NOMO-1 treated with DMSO at 0.1 percent for 48 hours (cell line): Measurements from ENCODE around the gene CDCP1.
"Not testable (repeated sequence)": the region's sequence is repeated elsewhere in the genome, so short reads cannot be mapped to it uniquely, and the experiment has no call there.

ENCODE experiments used
- DNase-seq: peaks from one replicate; lab custom pipeline; 2025; ENCODE audit not compliant: unreplicated experiment; lab: John Stamatoyannopoulos, UW

Gene CDCP1

DNA sequence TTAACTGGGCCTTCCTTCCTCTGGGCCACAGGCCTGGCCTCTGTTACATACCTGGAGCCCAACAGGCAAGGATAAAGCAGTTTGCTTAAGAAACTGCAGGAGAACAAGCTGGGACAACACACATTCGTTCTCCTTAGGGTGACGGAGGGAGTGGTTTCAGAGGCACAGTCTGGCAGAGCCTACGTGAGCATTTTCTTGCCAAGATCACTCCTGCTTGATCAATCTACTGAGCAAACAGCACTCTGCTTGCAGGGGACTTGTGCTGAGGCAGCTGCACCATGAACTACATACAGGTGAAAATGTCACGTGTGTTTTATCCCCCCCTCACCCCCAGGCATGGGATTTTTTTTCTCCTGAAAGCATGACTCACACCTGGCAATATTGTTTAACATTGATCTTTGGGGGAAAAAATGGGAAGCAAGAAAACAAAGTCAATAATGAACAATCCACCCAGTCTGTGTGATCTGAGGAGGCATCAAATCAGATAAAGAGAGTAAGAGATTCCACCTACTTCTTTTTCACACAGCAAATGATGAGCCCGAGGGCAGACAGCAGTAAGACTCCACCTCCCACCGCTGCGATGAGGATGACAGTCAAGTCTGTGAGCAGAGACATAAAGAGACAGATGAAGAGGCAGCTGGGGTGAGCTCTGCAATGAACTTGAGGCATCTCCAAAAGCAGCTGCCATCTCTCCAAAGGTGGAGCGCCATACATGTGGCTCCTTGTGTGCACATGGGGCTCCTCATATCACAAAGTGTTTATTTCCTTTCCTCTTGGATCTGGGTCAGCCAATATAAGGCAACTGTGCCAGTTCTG, 57.4 kb downstream of the CDCP1 start:
- DNase-seq: no peak

DNA sequence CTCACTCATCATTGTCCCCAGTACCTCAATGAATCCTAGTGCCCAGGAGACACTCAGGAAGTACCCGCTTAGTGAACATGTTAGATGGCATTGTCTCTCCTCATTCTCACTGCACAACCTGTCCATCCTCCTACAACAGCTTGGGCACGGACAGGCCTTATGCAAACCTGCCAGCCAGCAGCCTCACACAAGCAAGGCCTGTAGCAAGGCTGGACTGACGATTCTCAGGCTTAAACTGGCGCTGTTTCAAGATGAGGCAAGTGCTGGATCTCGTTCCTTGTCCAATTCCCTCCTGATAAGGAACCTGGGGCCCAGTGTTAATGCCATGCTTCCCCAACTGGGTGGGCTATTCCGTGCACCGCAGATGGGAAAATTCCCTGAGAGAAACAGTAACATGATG, 59.0 kb downstream of the CDCP1 start:
- DNase-seq: no peak

DNA sequence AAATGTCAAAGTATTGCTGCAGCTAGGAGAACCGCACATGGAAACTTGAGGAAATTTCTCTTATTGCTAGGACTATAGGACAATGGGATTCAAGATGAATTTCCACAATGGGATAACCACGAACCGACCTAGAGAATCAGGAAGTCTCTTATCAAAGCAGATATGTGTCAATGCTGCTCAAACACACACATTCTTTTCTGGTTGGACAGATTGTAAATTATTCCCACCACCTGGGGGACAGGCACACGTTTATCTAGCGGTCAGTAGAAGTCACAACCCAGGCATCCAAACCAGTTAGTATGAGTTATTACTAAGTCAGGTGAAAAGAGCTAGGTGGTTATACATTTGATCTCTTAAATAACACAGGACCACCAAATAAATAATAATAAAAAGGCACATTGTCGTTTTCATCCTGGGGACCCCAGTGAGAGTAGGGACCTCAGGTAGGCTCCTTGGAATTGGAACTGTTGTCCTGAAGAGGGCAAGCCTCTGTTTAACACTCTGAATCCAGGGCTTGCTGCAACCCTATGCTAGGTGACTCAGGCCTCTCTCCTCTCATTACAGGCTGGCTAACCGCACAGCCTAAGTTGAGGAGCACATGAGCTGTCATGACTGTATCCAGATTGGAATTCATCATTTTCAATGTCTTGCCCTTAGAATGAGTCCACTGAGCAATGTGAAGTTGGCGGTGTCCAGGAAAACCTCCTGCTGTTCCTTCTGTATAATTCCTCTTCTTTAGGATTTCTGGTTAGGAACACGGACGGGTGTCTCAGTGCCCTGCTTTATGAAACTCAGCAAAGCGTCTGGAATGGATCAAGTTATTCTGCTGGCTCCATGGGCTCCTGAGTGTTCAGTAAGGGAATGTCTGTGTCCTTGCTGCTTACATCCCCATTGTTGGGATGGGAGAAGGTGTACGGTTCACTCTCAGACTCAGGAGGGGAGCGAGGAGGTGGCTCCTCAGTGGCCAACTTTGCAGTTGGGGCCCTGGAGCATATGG, 61.1 kb downstream of the CDCP1 start:
- DNase-seq: no peak

DNA sequence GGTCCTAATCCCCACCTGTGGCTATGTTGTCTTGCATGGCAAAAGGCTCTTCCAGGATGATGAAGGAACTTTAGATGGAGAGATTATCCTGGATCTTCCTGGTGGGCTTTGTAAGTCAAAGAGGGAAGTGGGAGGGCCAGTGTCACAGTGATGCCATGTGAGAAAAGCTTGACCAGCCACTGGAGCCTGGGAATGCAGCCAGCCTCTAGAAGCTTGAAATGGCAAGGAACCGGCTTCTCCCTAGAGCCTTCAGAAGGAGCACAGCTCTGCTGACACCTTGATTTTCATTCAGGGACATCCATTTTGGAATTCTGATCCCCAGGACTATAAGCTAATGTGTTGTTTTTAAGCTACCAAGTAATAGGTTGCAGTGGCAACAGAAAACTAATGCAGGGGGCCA, 61.8 kb downstream of the CDCP1 start:
- DNase-seq: no peak

DNA sequence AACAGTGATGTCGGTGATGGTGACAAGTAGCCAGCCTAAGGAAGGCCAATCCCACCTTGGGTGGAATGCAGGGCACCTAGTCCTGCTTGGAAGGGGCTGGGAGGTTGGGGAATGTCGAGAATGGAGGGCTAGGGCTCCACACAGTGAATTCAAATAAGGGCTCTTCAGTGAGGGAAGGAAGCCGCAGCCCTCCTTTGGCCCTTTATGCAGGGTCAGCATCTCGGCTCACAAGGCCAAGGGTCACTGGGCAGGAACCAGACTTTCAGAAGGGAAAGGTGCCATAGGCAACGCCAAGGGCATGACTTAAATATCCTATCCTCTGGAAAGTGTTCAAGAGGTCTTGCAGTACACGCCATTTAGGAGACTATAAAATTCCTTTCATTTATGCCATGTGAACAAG, 63.2 kb downstream of the CDCP1 start:
- no peak for DNase-seq

DNA sequence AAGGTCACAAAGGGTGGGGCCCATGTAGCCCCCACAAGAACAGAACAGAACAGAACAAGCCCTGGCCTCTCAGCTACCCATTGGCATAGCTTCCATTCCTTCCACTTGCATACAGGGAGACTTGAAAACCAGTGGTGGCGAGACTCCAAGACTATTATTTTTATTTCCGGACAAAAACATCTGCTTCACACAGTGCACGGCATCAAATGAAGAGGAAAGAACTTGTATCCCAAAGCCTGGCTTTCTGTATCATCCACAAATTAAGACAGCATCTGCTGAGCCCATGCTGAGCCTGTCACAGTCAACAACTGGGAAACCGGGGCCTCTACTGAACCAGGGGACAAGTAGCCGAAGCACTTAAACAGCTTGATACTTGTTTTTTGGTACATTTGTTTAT, 64.0 kb downstream of the CDCP1 start:
- no peak for DNase-seq

DNA sequence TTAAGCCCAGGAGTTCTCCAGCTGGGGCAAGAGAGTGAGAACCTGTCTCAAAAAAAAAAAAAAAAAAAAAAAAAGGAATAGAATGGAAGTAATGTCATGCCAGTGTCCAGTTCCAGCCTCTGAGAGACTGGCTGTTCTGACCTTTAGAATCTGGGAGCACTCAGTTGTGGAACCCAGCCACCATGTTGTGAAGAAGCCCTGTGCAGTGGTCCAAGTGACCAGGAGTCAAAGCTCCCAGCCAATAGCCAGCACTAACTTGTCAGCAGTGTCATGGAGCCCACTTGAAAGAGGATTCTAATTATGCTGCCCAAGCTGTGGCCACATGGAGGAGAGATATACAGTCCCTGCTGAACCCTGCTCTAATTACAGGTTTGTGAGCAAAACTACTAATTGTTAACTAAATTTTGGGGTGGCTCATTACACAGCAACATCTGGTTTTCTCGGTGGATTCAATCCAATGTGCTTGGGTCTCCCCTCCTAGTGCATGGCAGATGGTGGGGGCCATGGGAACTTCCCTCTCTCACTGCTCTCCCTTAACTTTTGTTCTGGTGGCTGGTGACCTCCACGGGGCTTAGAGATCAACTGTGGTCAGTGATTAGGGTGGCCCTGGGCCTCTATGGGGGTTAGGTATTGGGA, 64.6 kb downstream of the CDCP1 start:
- no peak for DNase-seq

DNA sequence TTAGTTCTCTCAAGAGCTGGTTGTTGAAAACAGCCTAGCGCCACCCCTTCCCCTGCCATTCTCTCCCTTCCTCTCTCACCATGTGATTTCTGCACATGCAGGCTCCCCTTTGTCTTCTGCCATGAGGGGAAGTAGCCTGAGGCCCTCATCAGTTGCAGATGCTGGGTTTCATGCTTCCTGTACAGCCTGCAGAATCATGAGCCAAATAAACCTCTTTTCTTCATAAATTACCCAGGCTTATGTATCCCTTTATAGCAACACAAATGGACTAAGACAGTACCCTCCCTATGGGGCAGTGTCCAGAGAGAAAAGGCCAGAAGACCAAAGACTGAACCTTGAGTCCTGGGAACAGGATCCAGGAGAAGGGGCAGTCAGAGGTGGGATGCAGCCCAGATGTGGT, 65.4 kb downstream of the CDCP1 start:
- no peak for DNase-seq

DNA sequence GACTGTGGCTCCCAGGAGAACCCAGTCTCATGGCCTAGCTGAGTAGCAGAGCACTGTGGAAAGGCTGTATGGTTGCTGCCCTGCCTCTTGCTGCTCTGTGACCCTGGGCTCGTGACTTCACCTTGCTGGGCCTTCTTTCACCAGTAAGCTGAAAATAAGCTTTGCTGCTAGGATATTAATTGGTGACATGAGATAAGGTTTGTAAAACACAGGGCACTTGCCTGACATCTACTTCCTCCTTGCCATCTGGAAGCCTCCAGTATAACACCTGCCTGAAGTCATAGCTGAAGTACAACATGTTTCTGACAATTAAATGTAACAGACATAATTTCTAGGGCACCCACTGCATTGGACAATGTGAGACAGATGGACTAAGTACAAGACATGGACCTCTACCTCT, 66.5 kb downstream of the CDCP1 start:
- DNase-seq: no peak

DNA sequence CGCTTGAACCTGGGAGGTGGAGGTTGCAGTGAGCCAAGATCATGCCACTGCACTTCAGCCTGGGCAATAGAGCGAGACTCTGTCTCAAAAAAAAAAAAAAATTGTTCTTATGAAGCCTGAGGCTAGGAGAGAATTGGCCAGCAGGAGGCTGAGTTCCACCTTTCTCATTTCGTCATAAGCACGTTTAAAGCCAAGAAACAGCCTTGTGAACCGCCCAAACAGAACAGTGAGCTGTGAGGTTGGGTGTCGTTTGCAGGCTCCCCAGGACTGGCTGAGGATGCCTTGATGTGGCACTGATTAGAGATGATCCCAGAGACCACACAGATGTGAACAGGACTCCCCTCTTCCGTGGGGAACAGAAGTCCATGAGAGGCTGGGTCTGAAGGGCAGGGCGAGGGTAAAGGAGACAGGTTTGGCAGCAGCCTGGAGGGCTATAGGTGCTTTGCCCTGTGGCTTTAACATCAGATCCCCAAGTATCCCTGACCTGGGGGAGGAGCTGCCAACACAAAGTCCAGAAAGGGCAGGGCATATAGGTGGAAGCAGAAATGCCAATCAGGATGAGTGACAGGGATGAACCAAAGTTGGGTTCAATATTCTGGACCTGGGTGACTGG, 67.2 kb downstream of the CDCP1 start:
- no peak for DNase-seq

DNA sequence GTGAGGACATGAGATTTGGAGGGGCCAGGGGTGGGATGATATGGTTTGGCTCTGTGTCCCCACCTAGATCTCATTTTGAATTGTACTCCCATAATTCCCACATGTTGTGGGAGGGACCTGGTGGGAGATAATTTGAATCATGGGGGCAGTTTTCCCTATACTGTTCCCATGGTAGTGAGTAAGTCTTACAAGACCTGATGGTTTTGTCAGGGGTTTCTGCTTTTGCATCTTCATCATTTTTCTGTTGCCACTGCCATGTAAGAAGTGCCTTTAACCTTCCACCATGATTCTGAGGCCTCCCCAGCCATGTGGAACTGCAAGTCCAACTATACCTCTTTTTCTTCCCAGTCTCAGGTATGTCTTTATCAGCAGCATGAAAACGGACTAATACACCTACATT, 67.9 kb downstream of the CDCP1 start:
- not testable (repeated sequence) for DNase-seq

DNA sequence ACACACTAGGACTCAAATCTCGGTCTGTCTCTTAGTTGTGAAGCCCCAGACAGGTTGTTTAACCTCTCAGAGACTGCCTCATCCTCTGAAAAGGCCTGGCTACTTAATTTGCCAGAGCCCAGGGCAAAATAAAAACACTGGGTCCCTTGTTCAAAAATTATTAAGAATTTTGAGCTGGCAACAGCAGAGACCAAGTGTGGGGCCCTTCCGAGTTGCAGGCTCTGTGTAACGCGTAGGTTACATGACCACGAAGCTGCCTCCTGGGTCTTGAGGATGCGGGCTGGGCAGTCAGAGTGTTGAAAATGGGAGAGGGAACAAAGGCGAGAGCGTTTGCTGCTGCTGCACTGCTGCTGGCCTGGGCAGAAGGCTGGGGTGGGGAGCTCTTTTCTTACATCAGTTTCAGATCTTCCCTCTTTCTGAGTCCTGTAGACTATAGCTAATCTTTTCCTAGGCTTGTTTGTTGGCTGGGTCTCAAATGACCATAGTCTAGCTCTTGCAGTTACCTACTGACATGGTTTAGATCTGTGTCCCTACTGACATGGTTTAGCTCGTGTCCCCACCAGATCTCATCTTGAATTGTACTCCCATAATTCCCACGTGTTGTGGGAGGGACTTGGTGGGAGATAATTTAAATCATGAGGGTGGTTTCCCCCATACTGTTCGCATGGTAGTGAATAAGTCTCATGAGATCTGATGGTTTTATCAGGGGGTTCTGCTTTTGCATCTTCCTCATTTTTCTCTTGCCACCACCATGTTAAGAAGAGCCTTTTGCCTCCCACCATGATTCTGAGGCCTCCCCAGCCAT, 70.2 kb downstream of the CDCP1 start:
- DNase-seq: no peak

DNA sequence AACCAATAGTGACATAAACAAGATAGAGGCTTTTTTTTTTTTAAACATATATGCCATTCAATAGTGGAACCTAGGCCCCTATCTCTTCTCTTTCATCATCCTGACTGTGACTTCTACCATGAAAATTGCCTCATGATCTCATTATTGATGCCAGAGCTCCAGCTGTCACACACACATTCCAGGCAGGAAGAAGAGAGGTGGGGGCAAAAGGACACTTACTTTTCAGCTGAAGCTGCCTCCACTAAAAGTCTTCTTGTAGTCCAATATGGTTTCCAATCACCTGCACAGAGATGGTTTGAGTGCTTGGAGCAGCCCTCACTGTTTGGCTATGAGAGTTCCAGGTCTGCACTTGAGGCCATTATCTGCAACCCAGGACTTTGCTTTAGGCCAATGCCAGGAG, 75.1 kb downstream of the CDCP1 start:
- no peak for DNase-seq

DNA sequence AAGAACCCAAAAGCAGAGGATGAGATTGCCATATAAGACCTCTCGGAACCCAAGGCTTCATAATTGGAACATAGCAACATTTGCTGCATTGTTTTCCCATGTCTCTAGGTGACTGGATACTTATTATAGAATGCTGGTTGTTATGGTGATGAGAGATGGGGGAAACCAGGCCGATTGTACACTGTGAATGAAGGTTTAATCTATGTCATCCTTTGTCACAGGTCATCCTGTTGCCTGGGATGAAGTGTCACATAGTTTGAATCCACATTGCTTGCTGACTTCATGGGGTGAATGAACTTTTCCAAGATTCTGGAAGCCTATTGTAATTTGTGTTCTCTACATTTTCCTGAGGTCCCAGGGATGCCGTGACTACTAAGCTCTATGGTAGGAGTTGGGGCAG, 78.2 kb downstream of the CDCP1 start:
- no peak for DNase-seq

DNA sequence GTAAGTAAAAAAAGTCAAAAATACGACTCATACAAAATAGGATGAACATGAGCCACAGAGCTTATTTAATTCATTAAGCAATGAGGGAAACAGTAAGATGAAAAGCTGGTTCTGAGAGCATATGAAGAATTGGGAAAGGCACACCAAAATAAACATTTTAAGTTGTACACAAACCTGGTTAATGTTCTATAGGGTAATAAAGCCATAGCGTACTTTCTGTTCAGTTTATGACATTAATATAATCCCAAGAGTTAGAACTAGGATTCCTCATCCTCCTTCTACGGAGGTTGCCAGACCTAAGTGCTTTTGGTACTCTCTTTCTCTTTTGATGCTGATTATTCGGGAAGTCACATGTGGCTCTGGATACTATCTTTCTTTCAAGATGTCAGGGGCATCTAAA, 78.7 kb downstream of the CDCP1 start:
- no peak for DNase-seq

DNA sequence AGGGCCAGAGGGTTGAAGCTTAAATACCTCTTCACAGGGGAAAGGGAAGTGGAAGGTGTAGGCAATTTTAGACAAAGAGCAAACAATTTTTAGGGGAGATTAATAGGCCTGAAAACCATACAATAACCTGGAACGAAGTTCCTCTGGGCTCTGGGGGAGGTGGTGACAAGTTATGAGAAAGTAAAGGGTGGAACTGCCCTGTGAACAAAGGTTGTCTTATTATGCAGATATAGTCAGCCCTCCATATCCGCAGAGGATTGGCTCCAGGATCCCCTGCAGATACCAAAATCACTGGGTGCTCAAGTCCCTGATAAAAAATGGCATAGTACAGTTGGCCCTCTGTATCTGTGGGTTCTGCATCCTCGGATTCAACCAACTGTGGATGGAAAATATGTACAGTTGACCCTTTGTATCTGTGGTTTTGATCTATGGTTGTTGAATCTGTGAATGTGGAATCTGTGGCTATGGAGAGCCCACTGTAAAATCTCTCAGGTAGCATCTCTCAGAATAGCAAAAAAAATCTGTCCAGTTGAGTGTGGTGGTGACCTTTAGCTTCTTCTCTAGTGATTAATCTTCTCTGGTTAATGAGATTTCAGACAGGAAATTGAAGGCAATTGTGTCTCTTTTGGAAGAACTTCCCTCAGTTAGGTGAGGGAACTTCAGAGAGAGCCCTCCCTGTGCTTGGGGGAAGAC, 79.9 kb downstream of the CDCP1 start:
- no peak for DNase-seq

DNA sequence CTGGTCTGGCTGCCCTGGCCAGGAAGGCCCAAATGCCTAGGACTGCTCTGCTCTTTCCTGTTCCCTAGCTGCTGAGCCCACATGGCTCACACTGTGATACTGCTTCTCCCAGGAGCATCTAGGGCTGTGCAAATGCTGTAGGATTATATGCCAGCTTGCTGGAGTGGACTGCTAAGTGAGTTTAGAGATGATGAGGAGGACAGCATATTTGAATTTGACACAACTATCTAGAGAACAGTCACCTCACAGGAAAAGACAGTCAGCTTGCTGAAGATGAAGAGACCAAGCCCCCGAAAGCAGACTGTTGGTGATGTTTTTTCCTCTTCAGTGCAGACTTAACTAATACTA, 80.8 kb downstream of the CDCP1 start:
- no peak for DNase-seq

DNA sequence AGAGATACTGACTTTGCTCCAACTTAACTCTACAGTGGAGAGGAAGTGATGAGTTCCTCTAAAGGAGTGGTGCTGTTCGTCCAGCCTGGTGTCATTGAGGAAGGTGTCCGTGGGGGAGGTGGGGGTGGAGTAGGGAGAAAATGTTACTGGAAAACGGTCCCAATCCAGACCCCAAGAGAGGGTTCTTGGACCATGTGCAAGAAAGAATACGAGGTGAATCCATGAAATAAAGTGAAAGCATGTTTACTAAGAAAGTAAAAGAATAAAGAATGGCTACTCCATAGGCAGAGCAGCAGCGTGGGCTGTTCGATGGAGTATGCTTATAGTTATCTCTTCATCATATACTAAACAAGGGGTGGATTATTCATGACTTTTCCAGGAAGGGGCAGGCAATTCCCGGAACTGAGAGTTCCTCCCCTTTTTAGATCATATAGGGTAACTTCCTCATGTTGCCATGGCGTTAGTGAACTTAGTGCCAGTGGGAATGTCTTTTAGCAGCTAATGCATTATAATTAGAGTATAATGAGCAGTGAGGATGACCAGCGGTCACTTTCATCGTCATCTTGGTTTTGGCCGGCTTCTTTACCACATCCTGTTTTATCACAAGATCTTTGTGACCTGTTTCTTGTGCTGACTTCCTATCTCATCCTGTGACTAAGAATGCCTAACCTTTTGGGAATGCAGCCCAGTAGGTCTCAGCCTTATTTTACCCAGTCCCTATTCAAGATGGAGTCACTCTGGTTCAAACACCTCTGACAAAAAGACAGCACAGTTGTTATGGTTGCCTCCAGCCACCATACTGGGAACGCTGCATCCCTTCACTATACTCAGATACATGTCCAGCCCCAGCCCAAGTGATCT, 81.4 kb downstream of the CDCP1 start:
- DNase-seq: peak; percentile 25

DNA sequence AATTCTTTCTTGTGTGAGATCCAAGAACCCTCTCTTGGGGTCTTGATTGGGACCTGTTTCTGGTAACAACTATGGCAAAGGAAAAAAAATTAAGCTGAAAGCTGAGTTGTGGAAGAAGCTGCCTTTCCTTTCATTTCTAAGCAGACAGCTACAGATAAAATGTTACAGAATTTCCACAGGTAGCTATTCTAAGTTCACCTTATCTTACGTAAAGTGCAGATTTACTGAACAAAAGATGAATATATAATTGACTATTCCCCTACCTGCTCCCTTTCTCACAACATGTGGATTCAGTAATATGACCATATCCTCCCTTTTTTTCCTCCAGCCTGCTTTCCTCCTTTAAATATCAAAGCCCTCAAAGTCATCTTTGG, 83.5 kb downstream of the CDCP1 start:
- no peak for DNase-seq
